ENCODE data around the gene TMCC1. TPM values are rescaled to one million over a fixed set of nuclear protein-coding genes. Genes with fewer than 3 reads are reported as not detected.

Gene TMCC1
- total and polyA plus RNA-seq, 4 donors: 10.2 to 60.0 (median 11.0) TPM

DNA sequence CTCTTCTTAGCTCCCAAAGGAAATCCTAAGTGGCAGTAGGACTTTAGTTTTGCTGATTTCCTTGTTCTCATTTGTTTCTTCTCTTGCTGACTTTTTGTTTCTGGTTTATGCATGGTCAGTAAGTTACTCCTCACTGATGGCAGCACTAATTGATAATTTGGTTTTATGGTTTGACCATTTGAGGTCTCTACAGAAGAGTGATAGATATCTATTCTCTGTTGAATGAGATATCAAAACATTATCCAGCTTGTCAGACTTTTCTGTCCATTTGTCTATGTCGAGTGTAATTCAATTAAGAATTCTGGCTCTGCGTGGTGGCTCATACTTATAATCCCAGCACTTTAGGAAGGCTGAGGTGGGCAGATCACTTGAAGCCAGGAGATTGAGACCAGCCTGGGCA is 202.5 kb downstream of the TMCC1 start:
- Histone ChIP-seq H3K4me3 (ENCODE audit: low read depth in 1 of 3, low read length in 3 of 3) (no peak overlapping the region), H3K27ac (ENCODE audit: low read depth in 1 of 2, low read length in 2 of 2) (no peak overlapping the region), H3K4me1 (ENCODE audit: control insufficient read depth in 4 of 4, insufficient read depth in 4 of 4, low read length in 3 of 4) (peaks cover 2 to 15% (median 9%) of the 10 kb centered on the region in 4 donors), H3K9me3 (ENCODE audit: control insufficient read depth in 4 of 4, low read length in 3 of 4) (no peaks in the 10 kb centered on the region), H3K27me3 (ENCODE audit: control insufficient read depth in 4 of 4, insufficient read depth in 4 of 4, low read length in 3 of 4) (no peaks in the 10 kb centered on the region), H3K36me3 (ENCODE audit: control insufficient read depth in 4 of 4, insufficient read depth in 3 of 4, low read depth in 1 of 4, low read length in 3 of 4) (no peaks in the 10 kb centered on the region), H3K9ac (ENCODE audit: low read depth in 1 of 2, low read length in 2 of 2) (no peak overlapping the region)
- no peak for TF ChIP-seq SP1 (IDR thresholded peaks at IDR 0.05)
- no peak for TF ChIP-seq TAF1 (conservative IDR thresholded peaks at IDR 0.05)
- TF ChIP-seq, protein P1, sequence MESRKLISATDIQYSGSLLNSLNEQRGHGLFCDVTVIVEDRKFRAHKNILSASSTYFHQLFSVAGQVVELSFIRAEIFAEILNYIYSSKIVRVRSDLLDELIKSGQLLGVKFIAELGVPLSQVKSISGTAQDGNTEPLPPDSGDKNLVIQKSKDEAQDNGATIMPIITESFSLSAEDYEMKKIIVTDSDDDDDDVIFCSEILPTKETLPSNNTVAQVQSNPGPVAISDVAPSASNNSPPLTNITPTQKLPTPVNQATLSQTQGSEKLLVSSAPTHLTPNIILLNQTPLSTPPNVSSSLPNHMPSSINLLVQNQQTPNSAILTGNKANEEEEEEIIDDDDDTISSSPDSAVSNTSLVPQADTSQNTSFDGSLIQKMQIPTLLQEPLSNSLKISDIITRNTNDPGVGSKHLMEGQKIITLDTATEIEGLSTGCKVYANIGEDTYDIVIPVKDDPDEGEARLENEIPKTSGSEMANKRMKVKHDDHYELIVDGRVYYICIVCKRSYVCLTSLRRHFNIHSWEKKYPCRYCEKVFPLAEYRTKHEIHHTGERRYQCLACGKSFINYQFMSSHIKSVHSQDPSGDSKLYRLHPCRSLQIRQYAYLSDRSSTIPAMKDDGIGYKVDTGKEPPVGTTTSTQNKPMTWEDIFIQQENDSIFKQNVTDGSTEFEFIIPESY (IDR thresholded peaks at IDR 0.05): no peak
- no peak for TF ChIP-seq GABPA (IDR thresholded peaks at IDR 0.05 in 1 of 2, conservative IDR thresholded peaks at IDR 0.05 in 1 of 2)
- no peak for TF ChIP-seq NR2F2 (IDR thresholded peaks at IDR 0.05)
- no peak for TF ChIP-seq EGR1 (IDR thresholded peaks at IDR 0.05; ENCODE audit: low read depth in 2 of 2)
- no peak for TF ChIP-seq HNF4G (IDR thresholded peaks at IDR 0.05)
- no peak for TF ChIP-seq FOXA1 (IDR thresholded peaks at IDR 0.05)
- TF ChIP-seq RAD21 (IDR thresholded peaks at IDR 0.05): no peak
- no peak for TF ChIP-seq JUND (IDR thresholded peaks at IDR 0.05)
- no peak for TF ChIP-seq RXRA (IDR thresholded peaks at IDR 0.05)
- no peak for DNase-seq (ENCODE audit: low spot score)
- WGBS: 96% methylated on average over 2 of the region's 2 CpGs

GRCh38 chr3:129690406-129690805 is 203.1 kb downstream of the TMCC1 start:
- no peak overlapping the region for H3K4me3 ChIP-seq (ENCODE audit: low read depth in 1 of 3, low read length in 3 of 3)
- TF ChIP-seq RXRA (IDR thresholded peaks at IDR 0.05): no peak
- TF ChIP-seq JUND (IDR thresholded peaks at IDR 0.05): no peak
- TF ChIP-seq SP1 (IDR thresholded peaks at IDR 0.05): no peak
- TF ChIP-seq, protein P2, sequence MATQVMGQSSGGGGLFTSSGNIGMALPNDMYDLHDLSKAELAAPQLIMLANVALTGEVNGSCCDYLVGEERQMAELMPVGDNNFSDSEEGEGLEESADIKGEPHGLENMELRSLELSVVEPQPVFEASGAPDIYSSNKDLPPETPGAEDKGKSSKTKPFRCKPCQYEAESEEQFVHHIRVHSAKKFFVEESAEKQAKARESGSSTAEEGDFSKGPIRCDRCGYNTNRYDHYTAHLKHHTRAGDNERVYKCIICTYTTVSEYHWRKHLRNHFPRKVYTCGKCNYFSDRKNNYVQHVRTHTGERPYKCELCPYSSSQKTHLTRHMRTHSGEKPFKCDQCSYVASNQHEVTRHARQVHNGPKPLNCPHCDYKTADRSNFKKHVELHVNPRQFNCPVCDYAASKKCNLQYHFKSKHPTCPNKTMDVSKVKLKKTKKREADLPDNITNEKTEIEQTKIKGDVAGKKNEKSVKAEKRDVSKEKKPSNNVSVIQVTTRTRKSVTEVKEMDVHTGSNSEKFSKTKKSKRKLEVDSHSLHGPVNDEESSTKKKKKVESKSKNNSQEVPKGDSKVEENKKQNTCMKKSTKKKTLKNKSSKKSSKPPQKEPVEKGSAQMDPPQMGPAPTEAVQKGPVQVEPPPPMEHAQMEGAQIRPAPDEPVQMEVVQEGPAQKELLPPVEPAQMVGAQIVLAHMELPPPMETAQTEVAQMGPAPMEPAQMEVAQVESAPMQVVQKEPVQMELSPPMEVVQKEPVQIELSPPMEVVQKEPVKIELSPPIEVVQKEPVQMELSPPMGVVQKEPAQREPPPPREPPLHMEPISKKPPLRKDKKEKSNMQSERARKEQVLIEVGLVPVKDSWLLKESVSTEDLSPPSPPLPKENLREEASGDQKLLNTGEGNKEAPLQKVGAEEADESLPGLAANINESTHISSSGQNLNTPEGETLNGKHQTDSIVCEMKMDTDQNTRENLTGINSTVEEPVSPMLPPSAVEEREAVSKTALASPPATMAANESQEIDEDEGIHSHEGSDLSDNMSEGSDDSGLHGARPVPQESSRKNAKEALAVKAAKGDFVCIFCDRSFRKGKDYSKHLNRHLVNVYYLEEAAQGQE (IDR thresholded peaks at IDR 0.05): no peak
- TF ChIP-seq RAD21 (IDR thresholded peaks at IDR 0.05): no peak
- no peak for TF ChIP-seq NR2F2 (IDR thresholded peaks at IDR 0.05)
- no peak for TF ChIP-seq FOXA1 (IDR thresholded peaks at IDR 0.05)
- TF ChIP-seq YY1 (IDR thresholded peaks at IDR 0.05): no peak
- TF ChIP-seq, protein P3, sequence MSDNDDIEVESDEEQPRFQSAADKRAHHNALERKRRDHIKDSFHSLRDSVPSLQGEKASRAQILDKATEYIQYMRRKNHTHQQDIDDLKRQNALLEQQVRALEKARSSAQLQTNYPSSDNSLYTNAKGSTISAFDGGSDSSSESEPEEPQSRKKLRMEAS (IDR thresholded peaks at IDR 0.05): no peak
- TF ChIP-seq HNF4G (IDR thresholded peaks at IDR 0.05): no peak
- TF ChIP-seq FOXA2 (IDR thresholded peaks at IDR 0.05): no peak
- TF ChIP-seq EGR1 (IDR thresholded peaks at IDR 0.05; ENCODE audit: low read depth in 2 of 2): no peak
- TF ChIP-seq, protein P4, sequence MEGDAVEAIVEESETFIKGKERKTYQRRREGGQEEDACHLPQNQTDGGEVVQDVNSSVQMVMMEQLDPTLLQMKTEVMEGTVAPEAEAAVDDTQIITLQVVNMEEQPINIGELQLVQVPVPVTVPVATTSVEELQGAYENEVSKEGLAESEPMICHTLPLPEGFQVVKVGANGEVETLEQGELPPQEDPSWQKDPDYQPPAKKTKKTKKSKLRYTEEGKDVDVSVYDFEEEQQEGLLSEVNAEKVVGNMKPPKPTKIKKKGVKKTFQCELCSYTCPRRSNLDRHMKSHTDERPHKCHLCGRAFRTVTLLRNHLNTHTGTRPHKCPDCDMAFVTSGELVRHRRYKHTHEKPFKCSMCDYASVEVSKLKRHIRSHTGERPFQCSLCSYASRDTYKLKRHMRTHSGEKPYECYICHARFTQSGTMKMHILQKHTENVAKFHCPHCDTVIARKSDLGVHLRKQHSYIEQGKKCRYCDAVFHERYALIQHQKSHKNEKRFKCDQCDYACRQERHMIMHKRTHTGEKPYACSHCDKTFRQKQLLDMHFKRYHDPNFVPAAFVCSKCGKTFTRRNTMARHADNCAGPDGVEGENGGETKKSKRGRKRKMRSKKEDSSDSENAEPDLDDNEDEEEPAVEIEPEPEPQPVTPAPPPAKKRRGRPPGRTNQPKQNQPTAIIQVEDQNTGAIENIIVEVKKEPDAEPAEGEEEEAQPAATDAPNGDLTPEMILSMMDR (IDR thresholded peaks at IDR 0.05; ENCODE audit: low read depth, low read length, missing input control): no peak
- TF ChIP-seq ATF3 (IDR thresholded peaks at IDR 0.05): no peak
- H3K9me3 ChIP-seq (ENCODE audit: control insufficient read depth in 4 of 4, low read length in 3 of 4): no peaks in the 10 kb centered on the region
- no peak overlapping the region for H3K27ac ChIP-seq (ENCODE audit: low read depth in 1 of 2, low read length in 2 of 2)
- no peaks in the 10 kb centered on the region for H3K27me3 ChIP-seq (ENCODE audit: control insufficient read depth in 4 of 4, insufficient read depth in 4 of 4, low read length in 3 of 4)
- H3K9ac ChIP-seq (ENCODE audit: low read depth in 1 of 2, low read length in 2 of 2): no peak overlapping the region
- no peak for DNase-seq (ENCODE audit: low spot score)
- no peaks in the 10 kb centered on the region for H3K36me3 ChIP-seq (ENCODE audit: control insufficient read depth in 4 of 4, insufficient read depth in 3 of 4, low read depth in 1 of 4, low read length in 3 of 4)
- H3K4me1 ChIP-seq (ENCODE audit: control insufficient read depth in 4 of 4, insufficient read depth in 4 of 4, low read length in 3 of 4): peaks cover 2 to 15% (median 9%) of the 10 kb centered on the region in 4 donors

Data from liver (tissue), 9 donors.